SK-N-SH (cell line): ENCODE measurements around the gene NOX3. TPM values are rescaled to one million over a fixed set of nuclear protein-coding genes. Genes with fewer than 3 reads are reported as not detected.

Experiments used
- CTCF ChIA-PET: fragments of 300-600, 350-600 bp; formaldehyde crosslinking; extraction: SDS; loops from one replicate; lab custom pipeline; 2021; lab: Yijun Ruan, JAX
- POLR2A ChIA-PET: fragments of 350-600 bp; sonication (Branson Sonifier 250); formaldehyde crosslinking; extraction: SDS; loops from one replicate; lab custom pipeline; 2020; ENCODE audit warnings: antibody characterized with exemption, inconsistent platforms; lab: Yijun Ruan, JAX
- DNase-seq: peaks from one replicate; pipeline ENCODE4 v3.0.0; 2012
- H2AFZ ChIP-seq: fragments of 200-600 bp; sonication (generic); 2 replicates; pipeline ENCODE4 v1.8.1; 2016; ENCODE audit warnings: antibody characterized with exemption, mild to moderate bottlenecking, low read depth
- H3F3A ChIP-seq: fragments of 200-600 bp; sonication (generic); replicated peaks from 2 replicates; pipeline ENCODE3; 2016; ENCODE audit warnings: antibody characterized with exemption, mild to moderate bottlenecking; ENCODE audit not compliant: insufficient read depth
- H3K27ac ChIP-seq, 2 experiments: fragments of 200-500 bp in 1 of 2; fragments of 200-600 bp in 1 of 2; sonication (Bioruptor generic) in 1 of 2; sonication (generic), shearing (Covaris generic) in 1 of 2; 2 replicates each; pipeline versions ENCODE4 v1.5.1 to v1.6.1; 2014 to 2016; ENCODE audit warnings: low read depth in 2 of 2, inconsistent platforms in 1 of 2, low read length in 1 of 2, mild to moderate bottlenecking in 1 of 2, mixed read lengths in 1 of 2
- H3K27me3 ChIP-seq: fragments of 200-600 bp; sonication (generic), shearing (Covaris generic); 2 replicates; pipeline ENCODE4 v1.6.1; 2016; ENCODE audit warnings: mixed run types; ENCODE audit not compliant: insufficient read depth
- H3K36me3 ChIP-seq, 2 experiments: fragments of 200-500 bp in 1 of 2; fragments of 200-600 bp in 1 of 2; sonication (Bioruptor generic) in 1 of 2; sonication (generic) in 1 of 2; replicated peaks in 1 of 2; 2 replicates each; pipeline versions ENCODE3 to v1.5.1; 2014 to 2016; ENCODE audit warnings: low read length in 1 of 2, mild to moderate bottlenecking in 1 of 2; ENCODE audit not compliant: insufficient read depth in 2 of 2, control insufficient read depth in 1 of 2
- H3K4me1 ChIP-seq, 2 experiments: fragments of 200-500 bp in 1 of 2; fragments of 200-600 bp in 1 of 2; sonication (Bioruptor generic) in 1 of 2; sonication (generic), shearing (Covaris generic) in 1 of 2; 2 replicates each; pipeline versions ENCODE4 v1.5.1 to v1.6.1; 2014 to 2016; ENCODE audit warnings: low read depth in 1 of 2, low read length in 1 of 2, mixed run types in 1 of 2; ENCODE audit not compliant: insufficient read depth in 2 of 2, control insufficient read depth in 1 of 2
- H3K4me2 ChIP-seq: fragments of 200-600 bp; sonication (generic), shearing (Covaris generic); 2 replicates; pipeline ENCODE4 v1.6.1; 2017; ENCODE audit warnings: mixed run types
- H3K4me3 ChIP-seq, 2 experiments: fragments of 200-500 bp in 1 of 2; fragments of 200-600 bp in 1 of 2; sonication (Bioruptor generic) in 1 of 2; sonication (generic), shearing (Covaris generic) in 1 of 2; 2 replicates each; pipeline versions ENCODE4 v1.5.1 to v1.8.1; 2014 to 2016; ENCODE audit warnings: low read depth in 2 of 2, inconsistent platforms in 1 of 2, low read length in 1 of 2, mild to moderate bottlenecking in 1 of 2, mixed read lengths in 1 of 2, moderate library complexity in 1 of 2
- H3K79me2 ChIP-seq: fragments of 200-600 bp; sonication (generic); 2 replicates; pipeline ENCODE4 v1.8.1; 2017; ENCODE audit warnings: mild to moderate bottlenecking; ENCODE audit not compliant: insufficient read depth
- H3K9ac ChIP-seq: fragments of 200-600 bp; sonication (generic); 2 replicates; pipeline ENCODE4 v1.6.1; 2017; ENCODE audit warnings: mixed run types
- H3K9me2 ChIP-seq: fragments of 200-600 bp; sonication (generic); 2 replicates; pipeline ENCODE4 v1.6.1; 2017; ENCODE audit warnings: mixed run types
- H3K9me3 ChIP-seq: fragments of 200-600 bp; sonication (generic); 2 replicates; pipeline ENCODE4 v1.6.1; 2017; ENCODE audit warnings: mixed run types, mild to moderate bottlenecking, moderate library complexity
- H4K20me1 ChIP-seq: fragments of 200-600 bp; sonication (generic); 2 replicates; pipeline ENCODE4 v1.6.1; 2017; ENCODE audit warnings: mild to moderate bottlenecking, mixed run types; ENCODE audit not compliant: insufficient read depth
- CHD2 ChIP-seq: fragments of 150-350 bp; IDR thresholded peaks from 2 replicates; pipeline ENCODE4 v1.6.1; 2018; ENCODE audit warnings: low read length; ENCODE audit not compliant: partially characterized antibody
- EP300 ChIP-seq, 2 experiments: IDR thresholded peaks; 2 replicates each; pipeline versions ENCODE4 v1.4.0 to v1.6.1; 2012; ENCODE audit warnings: borderline replicate concordance in 1 of 2, low read depth in 1 of 2, low read length in 1 of 2
- EZH2phosphoT487 ChIP-seq: fragments of 200-600 bp; sonication (generic); IDR thresholded peaks from 2 replicates; pipeline ENCODE4 v1.6.1; 2017; ENCODE audit warnings: low read depth, mixed run types, mild to moderate bottlenecking, antibody characterized with exemption, moderate library complexity, borderline replicate concordance
- FOXM1 ChIP-seq: IDR thresholded peaks from 2 replicates; pipeline ENCODE4 v1.4.0; 2012; ENCODE audit warnings: low read depth, mild to moderate bottlenecking
- GATA2 ChIP-seq: sonication (generic); formaldehyde crosslinking; IDR thresholded peaks from 2 replicates; pipeline ENCODE4 v1.5.0; 2020; ENCODE audit warnings: mild to moderate bottlenecking, missing genetic modification reagents
- MXI1 ChIP-seq: IDR thresholded peaks from 2 replicates; pipeline ENCODE4 v1.6.1; 2012; ENCODE audit warnings: mild to moderate bottlenecking, low read depth, low read length, improper control_type of control experiment
- NFIC ChIP-seq: IDR thresholded peaks from 2 replicates; pipeline ENCODE4 v1.4.0; 2012; ENCODE audit warnings: borderline replicate concordance
- POLR2AphosphoS5 ChIP-seq: IDR thresholded peaks from 2 replicates; pipeline ENCODE4 v1.6.1; 2012; ENCODE audit warnings: low read depth, low read length
- RCOR1 ChIP-seq: fragments of 150-350 bp; IDR thresholded peaks from 2 replicates; pipeline ENCODE4 v1.6.1; 2017; ENCODE audit warnings: antibody characterized with exemption, low read length
- RFX5 ChIP-seq: IDR thresholded peaks from 2 replicates; pipeline ENCODE4 v1.6.1; 2012; ENCODE audit warnings: mild to moderate bottlenecking, improper control_type of control experiment, low read length
- RXRA ChIP-seq: IDR thresholded peaks from 2 replicates; pipeline ENCODE4 v1.4.0; 2012; ENCODE audit warnings: low read depth, mild to moderate bottlenecking, borderline replicate concordance
- SIN3A ChIP-seq: IDR thresholded peaks from 2 replicates; pipeline ENCODE4 v1.6.1; 2012; ENCODE audit warnings: low read depth, mild to moderate bottlenecking, low read length, moderate library complexity, borderline replicate concordance
- TAF1 ChIP-seq: IDR thresholded peaks from 2 replicates; pipeline ENCODE4 v1.6.1; 2012; ENCODE audit warnings: low read depth, mild to moderate bottlenecking, low read length, moderate library complexity, borderline replicate concordance
- TCF12 ChIP-seq: IDR thresholded peaks from 2 replicates; pipeline ENCODE4 v1.4.0; 2012
- TEAD4 ChIP-seq: IDR thresholded peaks from 2 replicates; pipeline ENCODE4 v1.4.0; 2012; ENCODE audit warnings: mild to moderate bottlenecking, borderline replicate concordance; ENCODE audit not compliant: insufficient read depth
- YY1 ChIP-seq: IDR thresholded peaks from 2 replicates; pipeline ENCODE4 v1.4.0; 2012; ENCODE audit warnings: low read depth, mild to moderate bottlenecking
- WGBS: methylation state at CpG from one replicate; pipeline ENCODE4 v1.1.6; 2017; ENCODE audit warnings: low lambda C conversion rate; 5-methylcytosine and 5-hydroxymethylcytosine counted together
- polyA plus RNA-seq, 3 experiments: library from polyadenylated mRNA; depleted of rRNA; stranded (reverse); fragments of >200 nt; gene quantifications; 2 replicates each; pipeline ENCODE4 v1.2.3, GENCODE V29; 2012
- TF ChIP-seq, protein P1 (sequence below): IDR thresholded peaks from 2 replicates; pipeline ENCODE4 v1.4.0; 2012; ENCODE audit warnings: low read depth, borderline replicate concordance
- TF ChIP-seq, protein P2 (sequence below): IDR thresholded peaks from 2 replicates; pipeline ENCODE4; 2012
- TF ChIP-seq, protein P3 (sequence below): IDR thresholded peaks from 2 replicates; pipeline ENCODE4 v1.4.0; 2012; ENCODE audit warnings: low read depth, borderline replicate concordance
- TF ChIP-seq, protein P4 (sequence below): IDR thresholded peaks from 2 replicates; pipeline ENCODE4 v1.4.0; 2012; ENCODE audit warnings: low read depth

The NOX3 gene
- polyA plus RNA-seq, 1 of the 3 experiments (the other 2 are of a cell fraction): 0.02 TPM

DNA sequence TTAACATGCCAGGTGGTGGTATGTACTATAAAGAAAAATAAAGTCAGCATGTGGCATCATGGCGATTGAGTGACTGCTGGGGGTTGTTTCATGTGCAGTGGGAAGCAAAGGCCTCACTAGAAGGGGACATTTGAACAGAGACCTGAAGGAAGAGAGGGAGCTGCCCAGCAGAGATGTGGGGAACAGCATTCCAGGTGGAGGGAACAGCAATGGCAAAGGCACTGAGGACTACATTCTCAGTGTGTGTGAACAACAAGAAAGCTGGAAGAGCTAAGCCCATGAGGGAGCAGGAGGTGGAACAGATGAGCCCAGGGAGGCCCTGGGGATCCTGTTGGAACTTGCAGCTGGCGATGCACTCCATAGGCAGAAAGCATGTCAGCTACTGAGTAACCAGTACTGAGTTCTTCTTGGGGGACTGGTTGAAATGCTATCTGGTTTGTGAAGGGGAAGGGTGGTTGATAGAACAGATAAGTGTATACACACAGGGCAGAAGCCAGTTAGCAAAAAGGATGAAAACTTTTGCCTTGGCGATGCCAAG is 29.2 kb downstream of the NOX3 start (continued):
- TF ChIP-seq FOXM1 (no peak), RFX5 (no peak), TEAD4 (no peak), EZH2phosphoT487 (no peak), TCF12 (no peak), RCOR1 (no peak), MXI1 (no peak), YY1 (no peak), POLR2AphosphoS5 (no peak), TAF1 (no peak)
- TF ChIP-seq, protein P1, sequence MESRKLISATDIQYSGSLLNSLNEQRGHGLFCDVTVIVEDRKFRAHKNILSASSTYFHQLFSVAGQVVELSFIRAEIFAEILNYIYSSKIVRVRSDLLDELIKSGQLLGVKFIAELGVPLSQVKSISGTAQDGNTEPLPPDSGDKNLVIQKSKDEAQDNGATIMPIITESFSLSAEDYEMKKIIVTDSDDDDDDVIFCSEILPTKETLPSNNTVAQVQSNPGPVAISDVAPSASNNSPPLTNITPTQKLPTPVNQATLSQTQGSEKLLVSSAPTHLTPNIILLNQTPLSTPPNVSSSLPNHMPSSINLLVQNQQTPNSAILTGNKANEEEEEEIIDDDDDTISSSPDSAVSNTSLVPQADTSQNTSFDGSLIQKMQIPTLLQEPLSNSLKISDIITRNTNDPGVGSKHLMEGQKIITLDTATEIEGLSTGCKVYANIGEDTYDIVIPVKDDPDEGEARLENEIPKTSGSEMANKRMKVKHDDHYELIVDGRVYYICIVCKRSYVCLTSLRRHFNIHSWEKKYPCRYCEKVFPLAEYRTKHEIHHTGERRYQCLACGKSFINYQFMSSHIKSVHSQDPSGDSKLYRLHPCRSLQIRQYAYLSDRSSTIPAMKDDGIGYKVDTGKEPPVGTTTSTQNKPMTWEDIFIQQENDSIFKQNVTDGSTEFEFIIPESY: no peak

DNA sequence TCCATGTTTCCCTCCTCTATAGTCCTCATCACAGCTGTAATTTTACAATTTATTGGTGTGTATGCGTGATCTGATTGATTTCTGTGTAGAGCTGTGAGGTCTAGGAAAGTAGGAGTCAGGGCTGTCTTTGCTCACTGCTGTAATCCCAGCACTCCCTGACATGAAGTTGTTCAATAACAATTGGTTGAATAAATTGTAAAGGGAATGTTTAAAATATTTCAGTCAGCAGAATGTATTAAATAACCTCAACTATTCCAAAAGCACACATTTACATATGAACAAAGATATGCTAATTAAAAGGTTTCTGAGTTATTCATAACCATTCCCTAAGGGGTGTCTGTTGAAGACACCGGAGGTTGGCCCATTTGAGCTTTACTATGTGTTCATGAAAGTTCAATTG is 31.5 kb downstream of the NOX3 start:
- Histone ChIP-seq H3K9me3 (no peaks in the 10 kb centered on the region), H3K79me2 (no peaks in the 10 kb centered on the region), H3K27me3 (no peaks in the 10 kb centered on the region), H4K20me1 (no peaks in the 10 kb centered on the region), H3K9me2 (no peaks in the 10 kb centered on the region), H3K27ac (no peak overlapping the region), H2AFZ (no peak overlapping the region), H3K4me1 (peaks cover 0 to 4% of the 10 kb centered on the region in 2 experiments; a peak in 2 of 4 replicates), H3K4me2 (no peak overlapping the region), H3F3A (peaks cover 8% of the 10 kb centered on the region), H3K9ac (no peak overlapping the region), H3K36me3 (no peaks in the 10 kb centered on the region), H3K4me3 (no peak overlapping the region)
- 98% methylated on average over 2 of the region's 2 CpGs for WGBS
- TF ChIP-seq FOXM1 (no peak), YY1 (no peak), RXRA (no peak), TAF1 (no peak), GATA2 (no peak)
- POLR2A ChIA-PET: no interaction called here
- no peak for DNase-seq
- CTCF ChIA-PET: interaction anchor here (1.8 to 4.2 kb wide), 3 partner anchors 12 to 74 kb away, joined by 5 to 14 read pairs (median 8); no protein-coding TSS in a partner anchor

DNA sequence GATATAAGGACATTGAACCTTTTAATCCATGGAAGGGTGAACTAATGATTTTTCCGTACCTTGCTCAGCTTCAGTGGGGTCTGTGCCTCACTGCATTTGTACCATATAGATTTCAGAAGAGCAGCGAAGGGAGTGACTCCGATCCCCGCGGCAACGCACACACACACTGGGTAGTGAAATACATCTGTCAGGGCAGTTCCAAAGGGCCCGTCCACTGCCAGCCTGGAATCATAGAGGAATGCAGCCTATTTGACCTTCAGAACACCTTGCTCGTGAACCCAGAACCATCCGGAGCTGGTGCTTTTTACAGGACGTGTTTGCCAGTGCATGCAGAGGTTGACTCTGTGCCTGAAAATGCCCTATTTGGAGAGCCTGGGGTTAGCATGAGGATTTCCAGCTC is 33.0 kb downstream of the NOX3 start:
- H3K9me2 ChIP-seq: no peaks in the 10 kb centered on the region
- no peak overlapping the region for H3K4me2 ChIP-seq
- 92% methylated on average over 2 of the region's 10 CpGs for WGBS
- no peaks in the 10 kb centered on the region for H3K27me3 ChIP-seq
- no peak overlapping the region for H3K9ac ChIP-seq
- no peaks in the 10 kb centered on the region for H3K79me2 ChIP-seq
- no peaks in the 10 kb centered on the region for H3K36me3 ChIP-seq
- H3K4me3 ChIP-seq: no peak overlapping the region
- no peak overlapping the region for H3K27ac ChIP-seq
- no peak overlapping the region for H2AFZ ChIP-seq
- POLR2A ChIA-PET: no interaction called here
- CTCF ChIA-PET: interaction anchor here (4.2 kb wide), 1 partner anchor 11 kb away, joined by 14 read pairs; no protein-coding TSS in a partner anchor
- H4K20me1 ChIP-seq: no peaks in the 10 kb centered on the region
- peaks cover 6 to 12% of the 10 kb centered on the region in 2 experiments for H3K4me1 ChIP-seq
- H3F3A ChIP-seq: peaks cover 14% of the 10 kb centered on the region
- H3K9me3 ChIP-seq: no peaks in the 10 kb centered on the region
- no peak for DNase-seq
- TF ChIP-seq SIN3A (no peak), CHD2 (no peak), RXRA (no peak), RFX5 (no peak), MXI1 (no peak), FOXM1 (no peak), TEAD4 (no peak), EP300 (IDR thresholded peaks at IDR 0.05; ENCODE audit: borderline replicate concordance in 1 of 2, low read depth in 1 of 2, low read length in 1 of 2) (no peak), NFIC (no peak), EZH2phosphoT487 (no peak)
- TF ChIP-seq, protein P2, sequence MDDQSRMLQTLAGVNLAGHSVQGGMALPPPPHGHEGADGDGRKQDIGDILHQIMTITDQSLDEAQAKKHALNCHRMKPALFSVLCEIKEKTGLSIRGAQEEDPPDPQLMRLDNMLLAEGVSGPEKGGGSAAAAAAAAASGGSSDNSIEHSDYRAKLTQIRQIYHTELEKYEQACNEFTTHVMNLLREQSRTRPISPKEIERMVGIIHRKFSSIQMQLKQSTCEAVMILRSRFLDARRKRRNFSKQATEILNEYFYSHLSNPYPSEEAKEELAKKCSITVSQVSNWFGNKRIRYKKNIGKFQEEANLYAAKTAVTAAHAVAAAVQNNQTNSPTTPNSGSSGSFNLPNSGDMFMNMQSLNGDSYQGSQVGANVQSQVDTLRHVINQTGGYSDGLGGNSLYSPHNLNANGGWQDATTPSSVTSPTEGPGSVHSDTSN: no peak
- TF ChIP-seq, protein P3, sequence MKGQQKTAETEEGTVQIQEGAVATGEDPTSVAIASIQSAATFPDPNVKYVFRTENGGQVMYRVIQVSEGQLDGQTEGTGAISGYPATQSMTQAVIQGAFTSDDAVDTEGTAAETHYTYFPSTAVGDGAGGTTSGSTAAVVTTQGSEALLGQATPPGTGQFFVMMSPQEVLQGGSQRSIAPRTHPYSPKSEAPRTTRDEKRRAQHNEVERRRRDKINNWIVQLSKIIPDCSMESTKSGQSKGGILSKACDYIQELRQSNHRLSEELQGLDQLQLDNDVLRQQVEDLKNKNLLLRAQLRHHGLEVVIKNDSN: no peak
- TF ChIP-seq, protein P4, sequence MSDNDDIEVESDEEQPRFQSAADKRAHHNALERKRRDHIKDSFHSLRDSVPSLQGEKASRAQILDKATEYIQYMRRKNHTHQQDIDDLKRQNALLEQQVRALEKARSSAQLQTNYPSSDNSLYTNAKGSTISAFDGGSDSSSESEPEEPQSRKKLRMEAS: no peak
